Activated T-helper 17 cell treated with anti-CD3 and anti-CD28 coated beads, Interleukin-2, amount 50 U/mL, for 72 hours (primary cell): ENCODE results near the gene LRIG1. TPM values are rescaled to one million over a fixed set of nuclear protein-coding genes. Genes with fewer than 3 reads are reported as not detected.
A peak's percentile ranks its signal among the peaks of the same experiment; 100 is the strongest.
"Not testable (repeated sequence)": the region's sequence is repeated elsewhere in the genome, so short reads cannot be mapped to it uniquely, and the experiment has no call there.

Experiments
- ATAC-seq: fragments of 150-1000 bp; cut with Tn5 transposase; replicated peaks from 2 replicates; pipeline ENCODE4 v1.10.0; 2021; ENCODE audit warnings: mild to moderate bottlenecking, moderate library complexity
- H3K27ac Mint-ChIP-seq: one replicate; pipeline ENCODE4 v1.8.0; 2022; ENCODE audit warnings: mixed read lengths
- H3K27me3 Mint-ChIP-seq: one replicate; pipeline ENCODE4 v1.8.0; 2022; ENCODE audit warnings: mixed read lengths
- H3K36me3 Mint-ChIP-seq: one replicate; pipeline ENCODE4 v1.8.0; 2022; ENCODE audit warnings: low read depth, mild to moderate bottlenecking, mixed read lengths
- H3K4me1 Mint-ChIP-seq: one replicate; pipeline ENCODE4 v1.8.0; 2022; ENCODE audit warnings: mixed read lengths
- H3K4me3 Mint-ChIP-seq: one replicate; pipeline ENCODE4 v1.8.0; 2022; ENCODE audit warnings: mild to moderate bottlenecking, mixed read lengths
- H3K9me3 Mint-ChIP-seq: one replicate; pipeline ENCODE4 v1.8.0; 2022; ENCODE audit warnings: mixed read lengths
- total RNA-seq, 2 donors: library from RNA; stranded (reverse); gene quantifications; one replicate each; pipeline ENCODE4 v1.2.3, GENCODE V29; 2022

The LRIG1 gene
- total RNA-seq, 2 donors from 2014 or later: 43.3 to 54.1 TPM

- H3K36me3 Mint-ChIP-seq: peaks cover 54% of the 10 kb centered on the region
- ATAC-seq: no peak
- no peaks in the 10 kb centered on the region for H3K27me3 Mint-ChIP-seq
- H3K9me3 Mint-ChIP-seq: no peaks in the 10 kb centered on the region
- peaks cover 55% of the 10 kb centered on the region for H3K4me1 Mint-ChIP-seq
- no peak overlapping the region for H3K4me3 Mint-ChIP-seq
- peak overlapping the region; percentile 57 for H3K27ac Mint-ChIP-seq
Measured at GRCh38 chr3:66426135-66426534, 74.7 kb downstream of the LRIG1 start.

GRCh38 chr3:66425576-66426114 is 75.2 kb downstream of the LRIG1 start:
- Mint-ChIP-seq H3K9me3 (no peaks in the 10 kb centered on the region), H3K27ac (peak overlapping the region; percentile 37), H3K27me3 (no peaks in the 10 kb centered on the region), H3K4me3 (no peak overlapping the region), H3K4me1 (peaks cover 55% of the 10 kb centered on the region), H3K36me3 (peaks cover 54% of the 10 kb centered on the region)
- ATAC-seq: no peak

- Mint-ChIP-seq H3K36me3 (peaks cover 60% of the 10 kb centered on the region), H3K27me3 (no peaks in the 10 kb centered on the region), H3K4me1 (peaks cover 59% of the 10 kb centered on the region), H3K4me3 (no peak overlapping the region), H3K9me3 (no peaks in the 10 kb centered on the region), H3K27ac (no peak overlapping the region)
- no peak for ATAC-seq
Measured at GRCh38 chr3:66425032-66425431, 75.8 kb downstream of the LRIG1 start.

GRCh38 chr3:66423791-66424190 is 77.0 kb downstream of the LRIG1 start:
- peak; percentile 89 for ATAC-seq
- Mint-ChIP-seq H3K36me3 (peaks cover 71% of the 10 kb centered on the region), H3K27ac (peak overlapping the region; percentile 86), H3K27me3 (no peaks in the 10 kb centered on the region), H3K4me3 (peak overlapping the region; percentile 14), H3K4me1 (peaks cover 51% of the 10 kb centered on the region), H3K9me3 (no peaks in the 10 kb centered on the region)

- Mint-ChIP-seq H3K4me1 (peaks cover 49% of the 10 kb centered on the region), H3K36me3 (peaks cover 84% of the 10 kb centered on the region)
- not testable (repeated sequence) for H3K9me3 Mint-ChIP-seq, H3K27me3 Mint-ChIP-seq, ATAC-seq, H3K27ac Mint-ChIP-seq, H3K4me3 Mint-ChIP-seq
Measured at GRCh38 chr3:66421893-66422292, 78.9 kb downstream of the LRIG1 start.

GRCh38 chr3:66421144-66421543 is 79.7 kb downstream of the LRIG1 start:
- ATAC-seq: not testable (repeated sequence)
- Mint-ChIP-seq H3K4me1 (peaks cover 43% of the 10 kb centered on the region), H3K36me3 (peaks cover 84% of the 10 kb centered on the region)

GRCh38 chr3:66419036-66419435 is 81.8 kb downstream of the LRIG1 start:
- no peaks in the 10 kb centered on the region for H3K9me3 Mint-ChIP-seq
- ATAC-seq: no peak
- no peak overlapping the region for H3K4me3 Mint-ChIP-seq
- H3K27me3 Mint-ChIP-seq: no peaks in the 10 kb centered on the region
- H3K36me3 Mint-ChIP-seq: peaks cover 96% of the 10 kb centered on the region
- H3K27ac Mint-ChIP-seq: peak overlapping the region; percentile 83
- peaks cover 27% of the 10 kb centered on the region for H3K4me1 Mint-ChIP-seq

More at GRCh38 chr3:66421144-66421543, 79.7 kb downstream of the LRIG1 start:
- peak overlapping the region; percentile 83 for H3K27ac Mint-ChIP-seq
- not testable (repeated sequence) for H3K4me3 Mint-ChIP-seq, H3K27me3 Mint-ChIP-seq, H3K9me3 Mint-ChIP-seq

GRCh38 chr3:66418475-66418931 is 82.3 kb downstream of the LRIG1 start:
- H3K4me3 Mint-ChIP-seq: no peak overlapping the region
- peak overlapping the region; percentile 83 for H3K27ac Mint-ChIP-seq
- H3K9me3 Mint-ChIP-seq: no peaks in the 10 kb centered on the region
- H3K4me1 Mint-ChIP-seq: peaks cover 23% of the 10 kb centered on the region
- H3K27me3 Mint-ChIP-seq: no peaks in the 10 kb centered on the region
- H3K36me3 Mint-ChIP-seq: peaks cover 96% of the 10 kb centered on the region
- ATAC-seq: no peak

GRCh38 chr3:66416556-66417304 is 84.1 kb downstream of the LRIG1 start:
- no peak overlapping the region for H3K4me3 Mint-ChIP-seq
- no peaks in the 10 kb centered on the region for H3K9me3 Mint-ChIP-seq
- H3K27me3 Mint-ChIP-seq: no peaks in the 10 kb centered on the region
- peaks cover 24% of the 10 kb centered on the region for H3K4me1 Mint-ChIP-seq
- H3K27ac Mint-ChIP-seq: peak overlapping the region; percentile 83
- ATAC-seq: no peak
- H3K36me3 Mint-ChIP-seq: peaks cover 96% of the 10 kb centered on the region

GRCh38 chr3:66415867-66416428 is 84.9 kb downstream of the LRIG1 start:
- H3K4me1 Mint-ChIP-seq: peaks cover 22% of the 10 kb centered on the region
- no peaks in the 10 kb centered on the region for H3K9me3 Mint-ChIP-seq
- H3K36me3 Mint-ChIP-seq: peaks cover 96% of the 10 kb centered on the region
- ATAC-seq: no peak
- H3K27ac Mint-ChIP-seq: peak overlapping the region; percentile 83
- no peaks in the 10 kb centered on the region for H3K27me3 Mint-ChIP-seq
- H3K4me3 Mint-ChIP-seq: no peak overlapping the region

- H3K4me1 Mint-ChIP-seq: peaks cover 11% of the 10 kb centered on the region
- H3K27ac Mint-ChIP-seq: no peak overlapping the region
- H3K4me3 Mint-ChIP-seq: no peak overlapping the region
- peaks cover 96% of the 10 kb centered on the region for H3K36me3 Mint-ChIP-seq
- no peaks in the 10 kb centered on the region for H3K27me3 Mint-ChIP-seq
- no peaks in the 10 kb centered on the region for H3K9me3 Mint-ChIP-seq
- no peak for ATAC-seq
Measured at GRCh38 chr3:66414846-66415245, 86.0 kb downstream of the LRIG1 start.

GRCh38 chr3:66413151-66413751 is 87.6 kb downstream of the LRIG1 start:
- Mint-ChIP-seq H3K36me3 (peaks cover 97% of the 10 kb centered on the region), H3K4me3 (no peak overlapping the region), H3K27me3 (no peaks in the 10 kb centered on the region), H3K9me3 (no peaks in the 10 kb centered on the region), H3K4me1 (peaks cover 9% of the 10 kb centered on the region), H3K27ac (peak overlapping the region; percentile 74)
- peak; percentile 93 for ATAC-seq

- H3K36me3 Mint-ChIP-seq: peaks cover 99% of the 10 kb centered on the region
- H3K27ac Mint-ChIP-seq: peak overlapping the region; percentile 74
- H3K9me3 Mint-ChIP-seq: no peaks in the 10 kb centered on the region
- H3K4me3 Mint-ChIP-seq: peak overlapping the region; percentile 0
- no peaks in the 10 kb centered on the region for H3K27me3 Mint-ChIP-seq
- no peak for ATAC-seq
- H3K4me1 Mint-ChIP-seq: peaks cover 4% of the 10 kb centered on the region
Measured at GRCh38 chr3:66411961-66412887, 88.6 kb downstream of the LRIG1 start.

GRCh38 chr3:66411474-66411873 is 89.3 kb downstream of the LRIG1 start:
- Mint-ChIP-seq H3K27ac (peak overlapping the region; percentile 74), H3K4me3 (peak overlapping the region; percentile 0), H3K27me3 (no peaks in the 10 kb centered on the region), H3K9me3 (no peaks in the 10 kb centered on the region), H3K4me1 (peaks cover 4% of the 10 kb centered on the region), H3K36me3 (peaks cover 100% of the 10 kb centered on the region)
- ATAC-seq: no peak
